HEK293 (cell line): ENCODE measurements around the gene KCNK18.

Source experiments
- CTCF ChIA-PET: fragments of 350-600 bp; formaldehyde crosslinking; extraction: SDS; loops from one replicate; lab custom pipeline; 2021; ENCODE audit warnings: antibody characterized with exemption; lab: Yijun Ruan, JAX
- POLR2A ChIA-PET: fragments of 300-600 bp; formaldehyde crosslinking; extraction: SDS; loops from one replicate; lab custom pipeline; 2020; ENCODE audit warnings: antibody characterized with exemption, inconsistent platforms; lab: Yijun Ruan, JAX
- H3K27ac ChIP-seq: fragments of 200-500 bp; sonication (Bioruptor generic); 2 replicates; pipeline ENCODE4 v1.5.1; 2014; ENCODE audit warnings: low read depth, low read length, control low read depth, inconsistent platforms; ENCODE audit errors: extremely low read depth
- H3K36me3 ChIP-seq, 2 experiments: fragments of 200-500 bp in 1 of 2; sonication (Bioruptor generic) in 1 of 2; 1 replicate in 1 of 2; 2 replicates in 1 of 2; pipeline ENCODE4 v1.5.1; 2014 to 2017; ENCODE audit warnings: inconsistent platforms in 2 of 2, low read length in 2 of 2; ENCODE audit not compliant: control insufficient read depth in 2 of 2, insufficient read depth in 1 of 2
- H3K4me1 ChIP-seq: fragments of 200-500 bp; sonication (Bioruptor generic); 2 replicates; pipeline ENCODE4 v1.5.1; 2014; ENCODE audit warnings: mild to moderate bottlenecking, low read length, inconsistent platforms; ENCODE audit not compliant: control insufficient read depth, insufficient read depth
- H3K4me3 ChIP-seq: 2 replicates; pipeline ENCODE4 v1.5.1; 2011; ENCODE audit warnings: low read depth, mild to moderate bottlenecking, control low read depth, low read length, moderate library complexity
- H3K9me3 ChIP-seq: fragments of 200-500 bp; sonication (Bioruptor generic); 2 replicates; pipeline ENCODE4 v1.5.1; 2014; ENCODE audit warnings: low read depth, low read length, inconsistent platforms; ENCODE audit not compliant: control insufficient read depth, insufficient read depth
- GLIS1 ChIP-seq: fragments of 450-650 bp; formaldehyde crosslinking; IDR thresholded peaks from 2 replicates; pipeline ENCODE4 v1.5.1; 2016; ENCODE audit warnings: missing biosample characterization, missing genetic modification characterization
- GLIS2 ChIP-seq: fragments of 450-650 bp; formaldehyde crosslinking; IDR thresholded peaks from 2 replicates; pipeline ENCODE4 v1.5.1; 2016; ENCODE audit warnings: missing biosample characterization, missing genetic modification characterization
- SCRT1 ChIP-seq: fragments of 450-650 bp; formaldehyde crosslinking; IDR thresholded peaks from 2 replicates; pipeline ENCODE4 v1.5.1; 2016; ENCODE audit warnings: missing biosample characterization, missing genetic modification characterization, borderline replicate concordance
- SP7 ChIP-seq: fragments of 450-650 bp; formaldehyde crosslinking; IDR thresholded peaks from 2 replicates; pipeline ENCODE4 v1.5.1; 2016; ENCODE audit warnings: missing biosample characterization, missing genetic modification characterization
- ZBTB17 ChIP-seq: fragments of 450-650 bp; formaldehyde crosslinking; IDR thresholded peaks from 2 replicates; pipeline ENCODE4 v1.5.1; 2016; ENCODE audit warnings: missing biosample characterization, missing genetic modification characterization
- ZBTB20 ChIP-seq: fragments of 450-650 bp; formaldehyde crosslinking; IDR thresholded peaks from 2 replicates; pipeline ENCODE4 v1.5.1; 2016; ENCODE audit warnings: missing biosample characterization, missing genetic modification characterization
- ZBTB8A ChIP-seq: fragments of 450-650 bp; formaldehyde crosslinking; IDR thresholded peaks from 2 replicates; pipeline ENCODE4 v1.5.1; 2016; ENCODE audit warnings: missing biosample characterization, missing genetic modification characterization
- ZIC2 ChIP-seq: fragments of 450-650 bp; formaldehyde crosslinking; IDR thresholded peaks from 2 replicates; pipeline ENCODE4 v1.5.1; 2016; ENCODE audit warnings: missing biosample characterization, missing genetic modification characterization
- ZNF121 ChIP-seq: fragments of 450-650 bp; formaldehyde crosslinking; IDR thresholded peaks from 2 replicates; pipeline ENCODE4 v1.5.1; 2016; ENCODE audit warnings: missing biosample characterization, missing genetic modification characterization
- ZNF2 ChIP-seq: fragments of 450-650 bp; formaldehyde crosslinking; IDR thresholded peaks from 2 replicates; pipeline ENCODE4 v1.5.1; 2016; ENCODE audit warnings: missing biosample characterization, missing genetic modification characterization
- ZNF335 ChIP-seq: fragments of 450-650 bp; formaldehyde crosslinking; conservative IDR thresholded peaks from 2 replicates; pipeline ENCODE4 v1.5.1; 2016; ENCODE audit warnings: missing biosample characterization, missing genetic modification characterization
- ZNF341 ChIP-seq: fragments of 450-650 bp; formaldehyde crosslinking; IDR thresholded peaks from 2 replicates; pipeline ENCODE4; 2016; ENCODE audit warnings: low read depth, missing biosample characterization, missing genetic modification characterization
- ZNF473 ChIP-seq: fragments of 450-650 bp; formaldehyde crosslinking; IDR thresholded peaks from 2 replicates; pipeline ENCODE4 v1.5.1; 2017; ENCODE audit warnings: missing biosample characterization, missing genetic modification characterization
- ZNF501 ChIP-seq: fragments of 450-650 bp; formaldehyde crosslinking; IDR thresholded peaks from 2 replicates; pipeline ENCODE4 v1.5.1; 2016; ENCODE audit warnings: missing biosample characterization, missing genetic modification characterization
- ZNF555 ChIP-seq: fragments of 450-650 bp; formaldehyde crosslinking; conservative IDR thresholded peaks from 2 replicates; pipeline ENCODE4 v1.5.1; 2017; ENCODE audit warnings: missing biosample characterization, mild to moderate bottlenecking, missing genetic modification characterization, inconsistent platforms
- ZNF600 ChIP-seq: fragments of 450-650 bp; formaldehyde crosslinking; IDR thresholded peaks from 2 replicates; pipeline ENCODE4 v1.5.1; 2016; ENCODE audit warnings: missing biosample characterization, missing genetic modification characterization
- ZNF629 ChIP-seq: fragments of 450-650 bp; formaldehyde crosslinking; IDR thresholded peaks from 2 replicates; pipeline ENCODE4 v1.5.1; 2017; ENCODE audit warnings: missing biosample characterization, missing genetic modification characterization
- ZNF660 ChIP-seq: fragments of 450-650 bp; IDR thresholded peaks from 2 replicates; pipeline ENCODE4 v1.5.1; 2018; ENCODE audit warnings: missing biosample characterization, mild to moderate bottlenecking, missing genetic modification characterization
- ZNF677 ChIP-seq: fragments of 450-650 bp; IDR thresholded peaks from 2 replicates; pipeline ENCODE4 v1.5.0; 2018; ENCODE audit warnings: missing biosample characterization, mild to moderate bottlenecking, missing genetic modification characterization, moderate library complexity
- ZNF701 ChIP-seq: fragments of 450-650 bp; formaldehyde crosslinking; IDR thresholded peaks from 2 replicates; pipeline ENCODE4 v1.5.1; 2016; ENCODE audit warnings: missing biosample characterization, missing genetic modification characterization
- ZNF777 ChIP-seq: fragments of 450-650 bp; formaldehyde crosslinking; IDR thresholded peaks from 2 replicates; pipeline ENCODE4 v1.5.1; 2017; ENCODE audit warnings: missing biosample characterization, missing genetic modification characterization, borderline replicate concordance
- ZSCAN16 ChIP-seq: fragments of 450-650 bp; formaldehyde crosslinking; IDR thresholded peaks from 2 replicates; pipeline ENCODE4 v1.5.1; 2016; ENCODE audit warnings: missing biosample characterization, missing genetic modification characterization
- ZSCAN30 ChIP-seq: fragments of 450-650 bp; IDR thresholded peaks from 2 replicates; pipeline ENCODE4 v1.5.1; 2018; ENCODE audit warnings: missing biosample characterization, mild to moderate bottlenecking, missing genetic modification characterization, moderate library complexity
- TF ChIP-seq, protein P1 (sequence below): fragments of 450-650 bp; formaldehyde crosslinking; IDR thresholded peaks from 2 replicates; pipeline ENCODE4 v1.5.1; 2016; ENCODE audit warnings: missing biosample characterization, missing genetic modification characterization
- TF ChIP-seq, protein P2 (sequence below): fragments of 450-650 bp; formaldehyde crosslinking; IDR thresholded peaks from 2 replicates; pipeline ENCODE4 v1.5.1; 2016; ENCODE audit warnings: missing biosample characterization, missing genetic modification characterization
- TF ChIP-seq, protein P3 (sequence below): fragments of 450-650 bp; formaldehyde crosslinking; IDR thresholded peaks from 2 replicates; pipeline ENCODE4 v1.5.1; 2017; ENCODE audit warnings: missing biosample characterization, missing genetic modification characterization
- TF ChIP-seq, protein P4 (sequence below): fragments of 450-650 bp; formaldehyde crosslinking; IDR thresholded peaks from 2 replicates; pipeline ENCODE4 v1.5.1; 2017; ENCODE audit warnings: missing biosample characterization, missing genetic modification characterization
- TF ChIP-seq, protein P5 (sequence below): fragments of 450-650 bp; formaldehyde crosslinking; optimal IDR thresholded peaks from 2 replicates; pipeline ENCODE3; 2016; ENCODE audit warnings: missing biosample characterization, mild to moderate bottlenecking, missing genetic modification characterization

KCNK18 gene

DNA sequence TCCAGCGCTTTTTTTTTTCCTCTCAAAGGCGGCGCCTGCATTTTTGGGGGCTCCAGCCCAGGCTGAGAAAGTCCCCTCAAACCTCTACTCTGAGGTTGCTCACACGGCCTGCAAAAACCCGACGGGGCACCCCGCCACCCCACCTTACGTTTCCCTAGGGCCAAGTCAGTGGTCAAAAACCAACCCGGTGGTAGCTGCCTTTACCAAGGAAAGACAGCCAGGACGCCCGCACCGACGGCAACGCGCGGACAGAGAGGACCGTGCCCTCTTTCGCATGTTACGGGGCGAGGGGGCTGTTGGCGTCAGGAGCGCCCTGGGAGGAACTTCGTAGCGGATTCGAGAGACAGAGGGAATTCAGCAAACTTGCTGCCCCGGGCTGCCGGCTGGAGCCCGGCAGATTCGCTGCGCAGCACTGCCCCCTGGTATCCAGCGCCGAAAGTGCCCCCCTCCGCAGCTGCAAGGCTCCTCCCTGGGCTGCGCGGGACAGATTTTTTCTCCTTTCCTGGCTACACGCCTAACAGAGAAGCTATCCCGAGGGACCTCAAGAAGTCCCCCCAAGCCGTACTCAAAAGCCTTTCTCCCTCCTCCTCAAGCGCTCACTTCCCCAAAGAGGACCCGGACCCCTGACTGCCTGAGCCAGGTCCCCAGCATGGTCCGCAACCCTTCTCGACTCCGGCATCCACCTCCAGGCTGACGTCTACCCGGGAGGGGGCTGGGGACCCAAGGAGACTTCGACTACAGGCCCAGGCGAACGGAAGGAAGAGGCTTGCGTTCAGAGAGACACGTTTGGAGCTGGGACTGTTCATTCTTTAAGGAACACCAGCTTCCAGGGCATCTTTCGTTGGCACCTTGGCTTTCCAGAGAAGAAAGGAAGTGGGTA is 31.5 kb upstream of the KCNK18 start:
- Histone ChIP-seq H3K9me3 (no peaks in the 10 kb centered on the region), H3K27ac (no peak overlapping the region), H3K4me3 (peak overlapping the region; percentile 23), H3K4me1 (peaks cover 3% of the 10 kb centered on the region; the same call in 1 of the 2 replicates), H3K36me3 (no peaks in the 10 kb centered on the region)
- POLR2A ChIA-PET, result interaction anchor here (1.0 to 2.2 kb wide), 3 partner anchors 9 to 369 kb away, joined by 4 to 6 read pairs (median 4); no protein-coding TSS in a partner anchor
- CTCF ChIA-PET, result interaction anchor here (0.5 to 18.6 kb wide), 33 partner anchors 7 to 753 kb away, joined by 3 to 471 read pairs (median 3); no protein-coding TSS in a partner anchor
- TF ChIP-seq ZNF777 (tag by site-specific recombination), result 0 out of 2 replicates have a peak, but pooled peaks have one; percentile 28
- TF ChIP-seq ZNF2, result 0 out of 2 replicates have a peak, but pooled peaks have one; percentile 54
- TF ChIP-seq ZNF677 (tag by site-specific recombination), result no peak
- TF ChIP-seq ZIC2 (tag by site-specific recombination), result peak; percentile 18; the same call in 1 of the 2 replicates
- TF ChIP-seq ZBTB20 (tag by site-specific recombination), result peak; percentile 87
- TF ChIP-seq, protein P1, sequence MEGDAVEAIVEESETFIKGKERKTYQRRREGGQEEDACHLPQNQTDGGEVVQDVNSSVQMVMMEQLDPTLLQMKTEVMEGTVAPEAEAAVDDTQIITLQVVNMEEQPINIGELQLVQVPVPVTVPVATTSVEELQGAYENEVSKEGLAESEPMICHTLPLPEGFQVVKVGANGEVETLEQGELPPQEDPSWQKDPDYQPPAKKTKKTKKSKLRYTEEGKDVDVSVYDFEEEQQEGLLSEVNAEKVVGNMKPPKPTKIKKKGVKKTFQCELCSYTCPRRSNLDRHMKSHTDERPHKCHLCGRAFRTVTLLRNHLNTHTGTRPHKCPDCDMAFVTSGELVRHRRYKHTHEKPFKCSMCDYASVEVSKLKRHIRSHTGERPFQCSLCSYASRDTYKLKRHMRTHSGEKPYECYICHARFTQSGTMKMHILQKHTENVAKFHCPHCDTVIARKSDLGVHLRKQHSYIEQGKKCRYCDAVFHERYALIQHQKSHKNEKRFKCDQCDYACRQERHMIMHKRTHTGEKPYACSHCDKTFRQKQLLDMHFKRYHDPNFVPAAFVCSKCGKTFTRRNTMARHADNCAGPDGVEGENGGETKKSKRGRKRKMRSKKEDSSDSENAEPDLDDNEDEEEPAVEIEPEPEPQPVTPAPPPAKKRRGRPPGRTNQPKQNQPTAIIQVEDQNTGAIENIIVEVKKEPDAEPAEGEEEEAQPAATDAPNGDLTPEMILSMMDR (tag by site-specific recombination), result peak; percentile 88
- peak; percentile 20; the same call in 1 of the 2 replicates for TF ChIP-seq GLIS1 (tag by site-specific recombination)
- TF ChIP-seq ZBTB8A, result peak; percentile 22; the same call in 1 of the 2 replicates
- TF ChIP-seq ZSCAN30 (tag by site-specific recombination), result 0 out of 2 replicates have a peak, but pooled peaks have one; percentile 78
- TF ChIP-seq ZNF121 (tag by site-specific recombination), result peak; percentile 78; the same call in 1 of the 2 replicates
- no peak for TF ChIP-seq SCRT1
- TF ChIP-seq ZNF660 (tag by site-specific recombination), result peak; percentile 47; the same call in 1 of the 2 replicates
- TF ChIP-seq, protein P2, sequence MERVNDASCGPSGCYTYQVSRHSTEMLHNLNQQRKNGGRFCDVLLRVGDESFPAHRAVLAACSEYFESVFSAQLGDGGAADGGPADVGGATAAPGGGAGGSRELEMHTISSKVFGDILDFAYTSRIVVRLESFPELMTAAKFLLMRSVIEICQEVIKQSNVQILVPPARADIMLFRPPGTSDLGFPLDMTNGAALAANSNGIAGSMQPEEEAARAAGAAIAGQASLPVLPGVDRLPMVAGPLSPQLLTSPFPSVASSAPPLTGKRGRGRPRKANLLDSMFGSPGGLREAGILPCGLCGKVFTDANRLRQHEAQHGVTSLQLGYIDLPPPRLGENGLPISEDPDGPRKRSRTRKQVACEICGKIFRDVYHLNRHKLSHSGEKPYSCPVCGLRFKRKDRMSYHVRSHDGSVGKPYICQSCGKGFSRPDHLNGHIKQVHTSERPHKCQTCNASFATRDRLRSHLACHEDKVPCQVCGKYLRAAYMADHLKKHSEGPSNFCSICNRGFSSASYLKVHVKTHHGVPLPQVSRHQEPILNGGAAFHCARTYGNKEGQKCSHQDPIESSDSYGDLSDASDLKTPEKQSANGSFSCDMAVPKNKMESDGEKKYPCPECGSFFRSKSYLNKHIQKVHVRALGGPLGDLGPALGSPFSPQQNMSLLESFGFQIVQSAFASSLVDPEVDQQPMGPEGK, result peak; percentile 44
- no peak for TF ChIP-seq ZNF473 (tag by site-specific recombination)
- peak; percentile 32; the same call in 1 of the 2 replicates for TF ChIP-seq SP7 (tag by site-specific recombination)
- TF ChIP-seq, protein P3, sequence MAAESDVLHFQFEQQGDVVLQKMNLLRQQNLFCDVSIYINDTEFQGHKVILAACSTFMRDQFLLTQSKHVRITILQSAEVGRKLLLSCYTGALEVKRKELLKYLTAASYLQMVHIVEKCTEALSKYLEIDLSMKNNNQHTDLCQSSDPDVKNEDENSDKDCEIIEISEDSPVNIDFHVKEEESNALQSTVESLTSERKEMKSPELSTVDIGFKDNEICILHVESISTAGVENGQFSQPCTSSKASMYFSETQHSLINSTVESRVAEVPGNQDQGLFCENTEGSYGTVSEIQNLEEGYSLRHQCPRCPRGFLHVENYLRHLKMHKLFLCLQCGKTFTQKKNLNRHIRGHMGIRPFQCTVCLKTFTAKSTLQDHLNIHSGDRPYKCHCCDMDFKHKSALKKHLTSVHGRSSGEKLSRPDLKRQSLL (tag by site-specific recombination), result peak; percentile 79; the same call in 1 of the 2 replicates
- peak; percentile 43 for TF ChIP-seq ZNF335 (tag by site-specific recombination)
- TF ChIP-seq ZNF701 (tag by site-specific recombination), result 0 out of 2 replicates have a peak, but pooled peaks have one; percentile 40
- peak; percentile 29; the same call in 1 of the 2 replicates for TF ChIP-seq ZNF501 (tag by site-specific recombination)
- TF ChIP-seq GLIS2 (tag by site-specific recombination), result peak; percentile 88
- TF ChIP-seq, protein P4, sequence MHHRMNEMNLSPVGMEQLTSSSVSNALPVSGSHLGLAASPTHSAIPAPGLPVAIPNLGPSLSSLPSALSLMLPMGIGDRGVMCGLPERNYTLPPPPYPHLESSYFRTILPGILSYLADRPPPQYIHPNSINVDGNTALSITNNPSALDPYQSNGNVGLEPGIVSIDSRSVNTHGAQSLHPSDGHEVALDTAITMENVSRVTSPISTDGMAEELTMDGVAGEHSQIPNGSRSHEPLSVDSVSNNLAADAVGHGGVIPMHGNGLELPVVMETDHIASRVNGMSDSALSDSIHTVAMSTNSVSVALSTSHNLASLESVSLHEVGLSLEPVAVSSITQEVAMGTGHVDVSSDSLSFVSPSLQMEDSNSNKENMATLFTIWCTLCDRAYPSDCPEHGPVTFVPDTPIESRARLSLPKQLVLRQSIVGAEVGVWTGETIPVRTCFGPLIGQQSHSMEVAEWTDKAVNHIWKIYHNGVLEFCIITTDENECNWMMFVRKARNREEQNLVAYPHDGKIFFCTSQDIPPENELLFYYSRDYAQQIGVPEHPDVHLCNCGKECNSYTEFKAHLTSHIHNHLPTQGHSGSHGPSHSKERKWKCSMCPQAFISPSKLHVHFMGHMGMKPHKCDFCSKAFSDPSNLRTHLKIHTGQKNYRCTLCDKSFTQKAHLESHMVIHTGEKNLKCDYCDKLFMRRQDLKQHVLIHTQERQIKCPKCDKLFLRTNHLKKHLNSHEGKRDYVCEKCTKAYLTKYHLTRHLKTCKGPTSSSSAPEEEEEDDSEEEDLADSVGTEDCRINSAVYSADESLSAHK (tag by site-specific recombination), result no peak
- peak; percentile 82 for TF ChIP-seq ZNF600 (tag by site-specific recombination)
- peak; percentile 49; the same call in 1 of the 2 replicates for TF ChIP-seq ZBTB17 (tag by site-specific recombination)
- TF ChIP-seq ZNF555, result no peak
- TF ChIP-seq, protein P5, sequence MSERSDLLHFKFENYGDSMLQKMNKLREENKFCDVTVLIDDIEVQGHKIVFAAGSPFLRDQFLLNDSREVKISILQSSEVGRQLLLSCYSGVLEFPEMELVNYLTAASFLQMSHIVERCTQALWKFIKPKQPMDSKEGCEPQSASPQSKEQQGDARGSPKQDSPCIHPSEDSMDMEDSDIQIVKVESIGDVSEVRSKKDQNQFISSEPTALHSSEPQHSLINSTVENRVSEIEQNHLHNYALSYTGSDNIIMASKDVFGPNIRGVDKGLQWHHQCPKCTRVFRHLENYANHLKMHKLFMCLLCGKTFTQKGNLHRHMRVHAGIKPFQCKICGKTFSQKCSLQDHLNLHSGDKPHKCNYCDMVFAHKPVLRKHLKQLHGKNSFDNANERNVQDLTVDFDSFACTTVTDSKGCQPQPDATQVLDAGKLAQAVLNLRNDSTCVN (tag by site-specific recombination), result peak; percentile 25
- TF ChIP-seq ZNF341 (tag by site-specific recombination), result peak; percentile 24; the same call in 1 of the 2 replicates
- 0 out of 2 replicates have a peak, but pooled peaks have one; percentile 10 for TF ChIP-seq ZNF629
- no peak for TF ChIP-seq ZSCAN16 (tag by site-specific recombination)
